ENCODE results near the gene SHH.

The SHH gene

DNA sequence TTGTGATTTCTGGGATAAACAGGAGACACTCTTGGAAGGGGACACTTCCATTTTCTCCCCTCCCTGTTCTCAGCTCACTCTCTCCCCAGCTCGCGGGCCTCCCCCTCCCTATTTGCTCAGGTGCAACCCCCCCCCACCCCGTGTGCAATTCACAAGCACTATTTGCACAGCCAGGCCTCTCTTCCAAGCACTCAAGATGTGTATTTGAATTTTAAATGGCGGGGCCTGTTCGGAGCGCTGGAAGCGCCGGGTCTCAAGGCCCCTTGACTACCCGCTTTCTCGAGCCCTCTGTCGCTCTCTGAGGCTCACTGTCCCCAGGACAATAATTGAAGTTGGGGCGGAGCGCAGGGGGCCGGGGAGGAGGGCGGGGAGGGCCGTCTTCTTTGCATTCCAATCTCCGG, 7.8 kb downstream of the SHH start (continued):
- no peak for TF ChIP-seq SNAI2 (CRISPR knock-in tag; IDR thresholded peaks at IDR 0.05)
- no peak for TF ChIP-seq TOX (CRISPR knock-in tag; IDR thresholded peaks at IDR 0.05; ENCODE audit: borderline replicate concordance)
- TF ChIP-seq ZFP30 (CRISPR knock-in tag; IDR thresholded peaks at IDR 0.05): no peak
- TF ChIP-seq ZNF565 (CRISPR knock-in tag; conservative IDR thresholded peaks at IDR 0.05; ENCODE audit: low read depth): no peak
- TF ChIP-seq GLIS3 (CRISPR knock-in tag; IDR thresholded peaks at IDR 0.05): no peak
- TF ChIP-seq ZNF8 (CRISPR knock-in tag; IDR thresholded peaks at IDR 0.05): no peak

DNA sequence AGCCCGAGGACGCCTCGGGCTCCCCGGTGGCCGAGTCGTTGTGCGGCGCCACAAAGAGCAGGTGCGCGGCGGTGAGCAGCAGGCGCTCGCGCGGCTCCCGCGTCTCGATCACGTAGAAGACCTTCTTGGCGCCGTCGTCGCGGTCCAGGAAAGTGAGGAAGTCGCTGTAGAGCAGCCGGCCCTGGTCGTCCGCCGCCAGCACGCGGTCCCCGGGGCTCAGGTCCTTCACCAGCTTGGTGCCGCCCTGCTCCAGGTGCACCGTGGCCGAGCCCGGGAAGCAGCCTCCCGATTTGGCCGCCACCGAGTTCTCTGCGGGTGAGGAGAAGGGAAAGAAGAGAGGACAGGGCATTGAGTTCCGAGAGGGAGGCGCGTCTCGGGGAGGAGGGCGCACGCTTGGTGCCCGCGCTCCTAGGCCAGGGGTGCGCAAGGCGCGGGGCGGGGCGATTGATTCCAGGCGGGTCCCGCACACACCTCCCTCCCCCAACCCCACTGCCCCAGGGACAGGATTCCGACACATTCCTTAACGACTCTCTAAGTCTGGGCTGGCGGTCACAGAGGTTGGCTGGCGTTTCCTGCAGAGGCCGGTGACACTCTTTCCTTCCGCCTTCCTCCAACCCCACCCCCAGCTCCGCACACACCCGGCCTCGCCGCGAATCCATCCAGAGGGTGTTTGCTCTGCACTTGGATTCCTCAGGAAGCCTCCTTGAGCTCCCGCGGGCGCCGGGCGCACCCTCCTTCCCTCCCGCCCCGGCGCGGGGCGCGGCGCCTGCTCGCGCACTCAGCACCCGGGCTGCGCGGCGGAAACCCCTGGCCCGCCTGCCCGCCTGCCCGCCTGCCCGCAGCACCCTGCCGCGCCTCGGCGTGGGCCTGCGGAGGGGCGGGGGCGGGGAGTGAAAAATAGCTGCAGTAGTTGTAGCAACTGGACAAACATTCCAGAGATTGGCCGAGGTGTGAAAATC, 8.6 kb downstream of the SHH start:
- no peak for ATAC-seq
- TF ChIP-seq ZNF8 (CRISPR knock-in tag; IDR thresholded peaks at IDR 0.05) (no peak), ZFP3 (CRISPR knock-in tag; IDR thresholded peaks at IDR 0.05) (no peak), ISL1 (CRISPR knock-in tag; IDR thresholded peaks at IDR 0.05) (no peak), GLIS3 (CRISPR knock-in tag; IDR thresholded peaks at IDR 0.05) (no peak), PPARA (CRISPR knock-in tag; IDR thresholded peaks at IDR 0.05; ENCODE audit: borderline replicate concordance) (no peak), TCF4 (CRISPR knock-in tag; IDR thresholded peaks at IDR 0.05; ENCODE audit: borderline replicate concordance) (no peak), TOX (CRISPR knock-in tag; IDR thresholded peaks at IDR 0.05; ENCODE audit: borderline replicate concordance) (no peak), ZNF70 (CRISPR knock-in tag; IDR thresholded peaks at IDR 0.05) (no peak)
- TF ChIP-seq, protein P1, sequence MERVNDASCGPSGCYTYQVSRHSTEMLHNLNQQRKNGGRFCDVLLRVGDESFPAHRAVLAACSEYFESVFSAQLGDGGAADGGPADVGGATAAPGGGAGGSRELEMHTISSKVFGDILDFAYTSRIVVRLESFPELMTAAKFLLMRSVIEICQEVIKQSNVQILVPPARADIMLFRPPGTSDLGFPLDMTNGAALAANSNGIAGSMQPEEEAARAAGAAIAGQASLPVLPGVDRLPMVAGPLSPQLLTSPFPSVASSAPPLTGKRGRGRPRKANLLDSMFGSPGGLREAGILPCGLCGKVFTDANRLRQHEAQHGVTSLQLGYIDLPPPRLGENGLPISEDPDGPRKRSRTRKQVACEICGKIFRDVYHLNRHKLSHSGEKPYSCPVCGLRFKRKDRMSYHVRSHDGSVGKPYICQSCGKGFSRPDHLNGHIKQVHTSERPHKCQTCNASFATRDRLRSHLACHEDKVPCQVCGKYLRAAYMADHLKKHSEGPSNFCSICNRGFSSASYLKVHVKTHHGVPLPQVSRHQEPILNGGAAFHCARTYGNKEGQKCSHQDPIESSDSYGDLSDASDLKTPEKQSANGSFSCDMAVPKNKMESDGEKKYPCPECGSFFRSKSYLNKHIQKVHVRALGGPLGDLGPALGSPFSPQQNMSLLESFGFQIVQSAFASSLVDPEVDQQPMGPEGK (CRISPR knock-in tag; IDR thresholded peaks at IDR 0.05; ENCODE audit: borderline replicate concordance): no peak
- TF ChIP-seq, protein P2, sequence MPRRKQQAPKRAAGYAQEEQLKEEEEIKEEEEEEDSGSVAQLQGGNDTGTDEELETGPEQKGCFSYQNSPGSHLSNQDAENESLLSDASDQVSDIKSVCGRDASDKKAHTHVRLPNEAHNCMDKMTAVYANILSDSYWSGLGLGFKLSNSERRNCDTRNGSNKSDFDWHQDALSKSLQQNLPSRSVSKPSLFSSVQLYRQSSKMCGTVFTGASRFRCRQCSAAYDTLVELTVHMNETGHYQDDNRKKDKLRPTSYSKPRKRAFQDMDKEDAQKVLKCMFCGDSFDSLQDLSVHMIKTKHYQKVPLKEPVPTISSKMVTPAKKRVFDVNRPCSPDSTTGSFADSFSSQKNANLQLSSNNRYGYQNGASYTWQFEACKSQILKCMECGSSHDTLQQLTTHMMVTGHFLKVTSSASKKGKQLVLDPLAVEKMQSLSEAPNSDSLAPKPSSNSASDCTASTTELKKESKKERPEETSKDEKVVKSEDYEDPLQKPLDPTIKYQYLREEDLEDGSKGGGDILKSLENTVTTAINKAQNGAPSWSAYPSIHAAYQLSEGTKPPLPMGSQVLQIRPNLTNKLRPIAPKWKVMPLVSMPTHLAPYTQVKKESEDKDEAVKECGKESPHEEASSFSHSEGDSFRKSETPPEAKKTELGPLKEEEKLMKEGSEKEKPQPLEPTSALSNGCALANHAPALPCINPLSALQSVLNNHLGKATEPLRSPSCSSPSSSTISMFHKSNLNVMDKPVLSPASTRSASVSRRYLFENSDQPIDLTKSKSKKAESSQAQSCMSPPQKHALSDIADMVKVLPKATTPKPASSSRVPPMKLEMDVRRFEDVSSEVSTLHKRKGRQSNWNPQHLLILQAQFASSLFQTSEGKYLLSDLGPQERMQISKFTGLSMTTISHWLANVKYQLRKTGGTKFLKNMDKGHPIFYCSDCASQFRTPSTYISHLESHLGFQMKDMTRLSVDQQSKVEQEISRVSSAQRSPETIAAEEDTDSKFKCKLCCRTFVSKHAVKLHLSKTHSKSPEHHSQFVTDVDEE (CRISPR knock-in tag; IDR thresholded peaks at IDR 0.05): no peak
- TF ChIP-seq, protein P3, sequence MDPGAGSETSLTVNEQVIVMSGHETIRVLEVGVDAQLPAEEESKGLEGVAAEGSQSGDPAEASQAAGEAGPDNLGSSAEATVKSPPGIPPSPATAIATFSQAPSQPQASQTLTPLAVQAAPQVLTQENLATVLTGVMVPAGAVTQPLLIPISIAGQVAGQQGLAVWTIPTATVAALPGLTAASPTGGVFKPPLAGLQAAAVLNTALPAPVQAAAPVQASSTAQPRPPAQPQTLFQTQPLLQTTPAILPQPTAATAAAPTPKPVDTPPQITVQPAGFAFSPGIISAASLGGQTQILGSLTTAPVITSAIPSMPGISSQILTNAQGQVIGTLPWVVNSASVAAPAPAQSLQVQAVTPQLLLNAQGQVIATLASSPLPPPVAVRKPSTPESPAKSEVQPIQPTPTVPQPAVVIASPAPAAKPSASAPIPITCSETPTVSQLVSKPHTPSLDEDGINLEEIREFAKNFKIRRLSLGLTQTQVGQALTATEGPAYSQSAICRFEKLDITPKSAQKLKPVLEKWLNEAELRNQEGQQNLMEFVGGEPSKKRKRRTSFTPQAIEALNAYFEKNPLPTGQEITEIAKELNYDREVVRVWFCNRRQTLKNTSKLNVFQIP (CRISPR knock-in tag; IDR thresholded peaks at IDR 0.05; ENCODE audit: borderline replicate concordance, low read depth): no peak

DNA sequence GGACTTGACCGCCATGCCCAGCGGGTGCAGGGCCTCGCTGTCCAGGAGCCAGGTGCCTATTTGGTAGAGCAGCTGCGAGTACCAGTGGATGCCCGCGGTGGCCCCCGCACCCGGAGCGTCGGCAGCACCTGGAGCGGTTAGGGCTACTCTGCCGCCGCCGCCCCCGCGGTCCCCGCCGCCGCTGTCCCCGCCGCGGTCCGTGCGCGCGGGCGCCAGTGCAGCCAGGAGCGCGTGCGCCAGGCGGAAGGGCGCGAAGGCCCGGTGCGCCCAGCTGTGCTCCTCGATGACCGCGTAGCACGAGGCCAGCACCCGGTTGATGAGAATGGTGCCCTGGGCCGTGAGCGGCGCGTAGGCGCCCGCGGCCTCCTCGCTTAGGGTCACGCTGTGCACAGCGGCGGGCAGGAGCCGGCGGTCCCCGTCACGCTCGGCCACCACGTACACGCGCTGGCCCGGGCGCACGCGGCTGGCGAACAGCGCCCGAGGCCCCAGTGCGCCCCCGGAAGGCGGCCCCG, 9.3 kb downstream of the SHH start:
- no peak for ATAC-seq
- TF ChIP-seq, protein P2 (CRISPR knock-in tag; IDR thresholded peaks at IDR 0.05): no peak
- TF ChIP-seq TOX (CRISPR knock-in tag; IDR thresholded peaks at IDR 0.05; ENCODE audit: borderline replicate concordance) (no peak), RARB (CRISPR knock-in tag; IDR thresholded peaks at IDR 0.05) (no peak), OSR1 (CRISPR knock-in tag; IDR thresholded peaks at IDR 0.05) (no peak), ESRRG (CRISPR knock-in tag; IDR thresholded peaks at IDR 0.05) (no peak), ISL1 (CRISPR knock-in tag; IDR thresholded peaks at IDR 0.05) (no peak), ZC3H10 (CRISPR knock-in tag; IDR thresholded peaks at IDR 0.05) (no peak), ZNF8 (CRISPR knock-in tag; IDR thresholded peaks at IDR 0.05) (no peak), CSDC2 (CRISPR knock-in tag; IDR thresholded peaks at IDR 0.05) (no peak), ZNF70 (CRISPR knock-in tag; IDR thresholded peaks at IDR 0.05) (no peak)
- TF ChIP-seq, protein P4, sequence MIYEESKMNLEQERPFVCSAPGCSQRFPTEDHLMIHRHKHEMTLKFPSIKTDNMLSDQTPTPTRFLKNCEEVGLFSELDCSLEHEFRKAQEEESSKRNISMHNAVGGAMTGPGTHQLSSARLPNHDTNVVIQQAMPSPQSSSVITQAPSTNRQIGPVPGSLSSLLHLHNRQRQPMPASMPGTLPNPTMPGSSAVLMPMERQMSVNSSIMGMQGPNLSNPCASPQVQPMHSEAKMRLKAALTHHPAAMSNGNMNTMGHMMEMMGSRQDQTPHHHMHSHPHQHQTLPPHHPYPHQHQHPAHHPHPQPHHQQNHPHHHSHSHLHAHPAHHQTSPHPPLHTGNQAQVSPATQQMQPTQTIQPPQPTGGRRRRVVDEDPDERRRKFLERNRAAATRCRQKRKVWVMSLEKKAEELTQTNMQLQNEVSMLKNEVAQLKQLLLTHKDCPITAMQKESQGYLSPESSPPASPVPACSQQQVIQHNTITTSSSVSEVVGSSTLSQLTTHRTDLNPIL (CRISPR knock-in tag; IDR thresholded peaks at IDR 0.05; ENCODE audit: low read depth): no peak
- TF ChIP-seq, protein P3 (CRISPR knock-in tag; IDR thresholded peaks at IDR 0.05; ENCODE audit: borderline replicate concordance, low read depth): no peak

Measured in SK-N-SH treated with all-trans-retinoic acid at 6 μM for 48 hours (cell line).